ENCODE data around the gene ALDH2. TPM values are rescaled to one million over a fixed set of nuclear protein-coding genes. Genes with fewer than 3 reads are reported as not detected.

ALDH2 gene
- total and polyA plus RNA-seq, 11 donors, result 135 to 303 (median 248) TPM

- no peak for ATAC-seq
- intact Hi-C loops (cut with DNase I), result no loop called here
Observed at GRCh38 chr12:111838353-111838752, 71.6 kb downstream of the ALDH2 start.

GRCh38 chr12:111840807-111841206 is 74.1 kb downstream of the ALDH2 start:
- H3K9me3 ChIP-seq, result no peaks in the 10 kb centered on the region
- no peaks in the 10 kb centered on the region for H3K27me3 ChIP-seq
- WGBS, 4 donors, result 23 to 40% (median 29%) methylated on average over 11 of the region's 11 CpGs
- peaks cover 0 to 34% (median 11%) of the 10 kb centered on the region in 9 donors for H3K36me3 ChIP-seq
- TF ChIP-seq POLR2A (IDR thresholded peaks at IDR 0.05), result no peak
- no peak for TF ChIP-seq CTCF (IDR thresholded peaks at IDR 0.05)
- peak overlapping the region in 10 of 12 donors; percentile 91 to 99 (median 96) for H3K27ac ChIP-seq
- ATAC-seq, result no peak
- peaks cover 10 to 47% (median 36%) of the 10 kb centered on the region in 12 donors for H3K4me1 ChIP-seq
- no peak for DNase-seq
- intact Hi-C loops (cut with DNase I), result no loop called here
- peak overlapping the region; percentile 73 to 100 (median 94) for H3K4me3 ChIP-seq

More at GRCh38 chr12:111838353-111838752, 71.6 kb downstream of the ALDH2 start:
- WGBS, 4 donors, result 80 to 89% (median 83%) methylated on average over 3 of the region's 3 CpGs
- Histone ChIP-seq H3K4me1 (peaks cover 5 to 27% (median 19%) of the 10 kb centered on the region in 12 donors), H3K9me3 (no peaks in the 10 kb centered on the region), H3K27me3 (no peaks in the 10 kb centered on the region), H3K36me3 (peaks cover 0 to 21% (median 11%) of the 10 kb centered on the region in 9 donors), H3K4me3 (no peak overlapping the region), H3K27ac (no peak overlapping the region)
- no peak for DNase-seq
- TF ChIP-seq POLR2A (IDR thresholded peaks at IDR 0.05) (no peak), CTCF (IDR thresholded peaks at IDR 0.05) (no peak)

- no peaks in the 10 kb centered on the region for H3K9me3 ChIP-seq
- H3K4me1 ChIP-seq, result peaks cover 10 to 50% (median 36%) of the 10 kb centered on the region in 12 donors
- no peak for TF ChIP-seq POLR2A (IDR thresholded peaks at IDR 0.05)
- TF ChIP-seq CTCF (IDR thresholded peaks at IDR 0.05), result no peak
- H3K27me3 ChIP-seq, result no peaks in the 10 kb centered on the region
- 0 to 1% (median 0%) methylated on average over 13 of the region's 13 CpGs for WGBS, 4 donors
- intact Hi-C loops (cut with DNase I), result no loop called here
- no peak for DNase-seq
- H3K27ac ChIP-seq, result peak overlapping the region; percentile 91 to 99 (median 96)
- H3K4me3 ChIP-seq, result peak overlapping the region; percentile 73 to 100 (median 94)
- peaks cover 0 to 37% (median 11%) of the 10 kb centered on the region in 9 donors for H3K36me3 ChIP-seq
- ATAC-seq, result peak in 2 of 4 donors; percentile 7 to 12
Observed at GRCh38 chr12:111841236-111841749, 74.6 kb downstream of the ALDH2 start.

GRCh38 chr12:111841750-111842555 is 75.2 kb downstream of the ALDH2 start, which contains the start of gene MAPKAPK5:
TSS of gene MAPKAPK5 (plus strand) at chr12:111842228. CDS start at chr12:111842734, 506 bp downstream.
- Histone ChIP-seq H3K9me3 (no peaks in the 10 kb centered on the region), H3K27ac (peak within 1 kb of the TSS; percentile 91 to 99 (median 96)), H3K36me3 (peaks cover 0 to 37% (median 11%) of the 10 kb centered on the region in 9 donors), H3K4me3 (peak within 1 kb of the TSS; percentile 73 to 100 (median 94)), H3K4me1 (peaks cover 10 to 50% (median 36%) of the 10 kb centered on the region in 12 donors), H3K27me3 (no peaks in the 10 kb centered on the region)
- ATAC-seq, result peak; percentile 94 to 99 (median 96)
- intact Hi-C loops (cut with DNase I), result loop anchor here in 1 of 10 donors (2.0 kb wide), 1 partner anchor 171 kb away; the partner anchor contains the start of genes ERP29 and TMEM116
- TF ChIP-seq CTCF (IDR thresholded peaks at IDR 0.05), result no peak
- TF ChIP-seq POLR2A (IDR thresholded peaks at IDR 0.05), result peak in 1 of 2 donors; percentile 56
- WGBS, 4 donors, result 0 to 5% (median 0%) methylated on average over 9 to 84 of the region's 84 CpGs
- DNase-seq, result peak; percentile 93 to 97 (median 95)
